Limb (tissue), 2 donors: Measurements from ENCODE around the gene HOXA6.

Experiments used
- DNase-seq, 2 donors: peaks; one replicate each; pipeline ENCODE4 v3.0.0-alpha.2; 2016; ENCODE audit errors: extremely low spot score in 2 of 2

The HOXA6 gene

GRCh38 chr7:27112361-27112760 is 35.2 kb downstream of the HOXA6 start:
- DNase-seq, result no peak

GRCh38 chr7:27111751-27112277 is 35.8 kb downstream of the HOXA6 start:
- DNase-seq, result no peak

GRCh38 chr7:27111042-27111750 is 36.4 kb downstream of the HOXA6 start:
- DNase-seq, result peak in 1 of 2 donors; percentile 66

GRCh38 chr7:27110186-27111031 is 37.2 kb downstream of the HOXA6 start:
- DNase-seq, result peak; percentile 81 to 89

- DNase-seq, result peak in 1 of 2 donors; percentile 41
Observed at GRCh38 chr7:27109466-27110185, 37.9 kb downstream of the HOXA6 start.

GRCh38 chr7:27108390-27109127 is 39.0 kb downstream of the HOXA6 start:
- DNase-seq, result peak in 1 of 2 donors; percentile 70

GRCh38 chr7:27107391-27108381 is 39.9 kb downstream of the HOXA6 start:
- peak in 1 of 2 donors; percentile 61 for DNase-seq

- no peak for DNase-seq
Observed at GRCh38 chr7:27106901-27107240, 40.7 kb downstream of the HOXA6 start.

GRCh38 chr7:27106181-27106900 is 41.2 kb downstream of the HOXA6 start:
- peak in 1 of 2 donors; percentile 77 for DNase-seq

GRCh38 chr7:27105301-27106031 is 42.1 kb downstream of the HOXA6 start:
- peak in 1 of 2 donors; percentile 51 for DNase-seq

- DNase-seq, result peak in 1 of 2 donors; percentile 64
Observed at GRCh38 chr7:27104341-27105058, 43.1 kb downstream of the HOXA6 start.

- DNase-seq, result peak in 1 of 2 donors; percentile 71
Observed at GRCh38 chr7:27103489-27104226, 43.9 kb downstream of the HOXA6 start.

- peak in 1 of 2 donors; percentile 80 for DNase-seq
Observed at GRCh38 chr7:27102581-27103442, 44.8 kb downstream of the HOXA6 start, which contains the start of gene HOXA2. Gene HOXA2, minus strand, starts transcription at chr7:27102683. Its CDS starts 183 bp downstream, at chr7:27102500.

GRCh38 chr7:27101957-27102580 is 45.5 kb downstream of the HOXA6 start:
- peak in 1 of 2 donors; percentile 78 for DNase-seq

GRCh38 chr7:27101171-27101956 is 46.2 kb downstream of the HOXA6 start:
- peak in 1 of 2 donors; percentile 76 for DNase-seq
